GM19455 (cell line): ENCODE results near the gene THSD7A.

Experiments
- ATAC-seq: cut with Tn5 transposase; IDR thresholded peaks from one replicate; pipeline ENCODE4 v1.9.1; 2021; ENCODE audit not compliant: unreplicated experiment

The THSD7A gene

DNA sequence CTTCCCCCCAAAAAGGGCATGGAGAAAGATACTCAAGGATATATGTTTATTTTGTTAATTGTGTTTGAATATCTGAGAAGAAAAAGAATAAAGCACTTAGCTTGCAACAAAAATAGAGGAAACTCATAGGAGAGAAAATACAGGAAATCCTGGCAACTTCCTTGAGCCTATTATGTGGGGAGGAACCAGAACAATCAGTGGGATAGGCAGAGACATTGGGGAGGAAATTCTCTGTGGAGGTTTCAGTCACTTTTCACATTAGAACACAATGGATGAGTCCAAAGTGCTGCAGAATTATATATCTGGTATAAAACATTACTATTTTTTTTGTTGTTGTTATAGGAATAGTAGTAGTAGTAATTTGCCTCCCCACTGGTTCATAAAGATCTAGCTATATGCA is 240.1 kb downstream of the THSD7A start:
- no peak for ATAC-seq

DNA sequence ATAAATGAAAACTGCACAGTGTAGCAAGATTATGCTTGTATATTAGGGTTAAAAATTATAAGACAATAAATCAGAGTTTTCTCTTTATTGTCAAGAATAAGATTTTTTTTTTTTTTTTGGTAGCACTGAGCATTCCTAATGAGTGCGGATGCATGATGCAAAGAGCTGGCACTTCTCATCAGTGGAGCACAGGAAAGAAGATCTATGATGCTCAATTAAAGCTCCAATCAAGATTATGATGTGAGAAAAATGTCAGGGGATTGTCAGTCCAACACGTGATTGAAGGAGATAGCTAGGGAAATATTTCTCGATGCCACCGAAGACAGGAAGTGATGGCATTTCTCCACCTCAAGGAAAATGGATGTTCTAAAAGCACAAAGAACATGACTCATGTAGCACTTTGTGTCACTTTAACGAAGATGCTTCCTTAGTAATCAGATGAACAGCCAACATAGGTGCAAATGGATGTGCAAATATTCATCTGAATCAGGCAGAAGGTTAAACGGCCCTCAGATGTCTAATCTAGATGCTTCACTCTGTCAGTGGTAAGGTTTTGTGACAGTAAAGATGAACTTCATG is 240.9 kb downstream of the THSD7A start:
- no peak for ATAC-seq

DNA sequence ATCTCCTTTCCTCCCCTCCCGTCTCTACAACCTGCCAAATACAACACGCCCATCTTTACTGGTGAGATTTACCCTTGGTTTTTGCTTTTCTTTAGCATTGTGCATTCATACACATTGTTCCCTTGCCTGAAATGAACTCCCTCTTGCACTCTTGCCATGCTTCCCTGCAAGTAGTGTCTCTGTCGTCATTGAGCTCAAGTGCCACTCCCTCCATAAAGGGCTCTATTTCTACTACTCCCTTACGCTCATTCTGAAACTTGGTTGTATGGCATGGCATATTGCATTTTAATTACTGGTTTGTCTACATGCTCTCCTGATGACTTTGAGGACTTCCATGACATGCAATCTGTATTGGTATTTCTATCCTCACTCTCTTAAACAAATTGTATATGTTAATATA is 242.7 kb downstream of the THSD7A start:
- no peak for ATAC-seq

DNA sequence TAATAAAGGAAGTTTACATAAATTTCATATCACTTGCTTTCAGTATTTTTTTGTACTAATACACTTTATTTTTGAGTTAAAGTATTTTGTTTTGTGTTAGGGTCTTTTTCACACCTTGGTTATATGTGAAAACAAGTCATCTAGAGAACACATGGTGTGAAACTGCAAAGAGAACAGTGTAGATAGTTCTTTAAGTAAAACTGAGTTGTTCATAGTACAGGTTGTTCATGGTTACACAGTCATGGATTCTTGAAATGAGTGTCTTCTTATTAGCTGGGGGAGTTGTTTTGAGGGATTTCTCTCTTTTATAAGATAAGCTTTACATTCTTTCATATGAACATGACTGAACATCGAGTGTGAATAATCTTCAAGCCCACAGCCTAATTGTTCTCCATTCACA is 244.2 kb downstream of the THSD7A start:
- no peak for ATAC-seq

DNA sequence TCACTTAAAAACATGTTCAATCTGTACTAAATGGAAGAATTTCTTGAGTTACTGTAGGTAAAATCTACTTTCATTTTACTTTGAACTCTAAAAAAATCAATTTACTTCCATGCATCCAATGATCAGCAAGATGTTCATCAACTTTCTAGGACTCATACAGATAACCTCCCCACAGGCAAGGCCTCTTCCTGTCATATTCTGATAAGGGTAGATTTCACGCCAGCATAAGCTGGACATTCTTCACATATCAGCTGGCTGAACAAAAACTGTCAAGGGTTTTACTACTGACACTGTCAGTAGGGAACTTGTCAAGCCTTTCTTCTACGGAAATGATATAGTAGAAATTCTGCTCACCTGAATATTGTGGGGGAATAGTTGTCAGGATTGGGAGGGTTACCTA is 244.9 kb downstream of the THSD7A start:
- no peak for ATAC-seq

DNA sequence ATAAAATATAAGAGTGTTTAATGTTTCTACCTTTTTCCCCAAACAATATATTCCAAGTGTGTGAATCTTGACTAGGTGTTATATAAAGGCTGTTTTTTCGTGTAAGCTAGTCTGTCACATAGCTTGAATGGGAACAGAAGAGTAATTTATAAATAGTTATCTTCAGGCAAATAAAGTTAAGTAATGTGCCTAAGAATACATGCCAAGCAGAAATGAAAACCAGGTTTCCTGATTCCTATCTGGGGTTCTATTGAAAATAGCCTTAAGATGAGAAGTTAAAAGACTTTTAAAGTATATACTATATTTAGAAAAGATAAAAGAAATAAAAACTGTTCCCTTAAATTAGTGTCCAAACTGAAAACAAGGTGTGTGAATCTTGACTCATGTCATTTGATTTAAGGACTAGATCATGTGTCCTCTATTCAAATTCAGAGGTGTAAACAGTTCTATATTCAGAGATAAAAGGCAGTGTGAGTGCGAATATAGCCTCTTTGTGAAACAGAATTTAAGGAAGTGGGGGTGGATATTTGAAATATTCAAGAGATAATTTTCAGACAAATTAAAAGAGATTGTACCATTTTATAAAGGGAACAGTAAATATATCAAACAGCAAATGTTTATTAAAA is 247.5 kb downstream of the THSD7A start:
- ATAC-seq = no peak

DNA sequence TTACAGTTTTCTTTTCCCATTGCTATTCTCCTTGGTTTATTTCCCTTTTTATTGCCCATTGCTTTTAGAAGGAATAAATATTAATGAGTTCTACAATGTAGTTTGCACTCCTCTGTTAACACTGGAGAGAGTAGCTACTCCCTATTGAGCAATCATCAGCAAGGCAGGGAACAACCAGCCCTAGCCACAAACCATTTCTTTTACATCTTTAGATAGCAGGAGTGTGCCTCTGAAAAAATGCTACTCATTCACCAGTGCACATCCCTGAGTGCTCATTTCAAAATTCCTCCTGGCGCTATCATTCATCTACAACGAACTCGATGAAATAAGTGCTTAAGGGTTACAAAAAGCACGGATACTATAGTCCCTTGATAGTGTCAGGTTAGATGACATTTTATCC is 252.9 kb downstream of the THSD7A start:
- ATAC-seq = no peak

DNA sequence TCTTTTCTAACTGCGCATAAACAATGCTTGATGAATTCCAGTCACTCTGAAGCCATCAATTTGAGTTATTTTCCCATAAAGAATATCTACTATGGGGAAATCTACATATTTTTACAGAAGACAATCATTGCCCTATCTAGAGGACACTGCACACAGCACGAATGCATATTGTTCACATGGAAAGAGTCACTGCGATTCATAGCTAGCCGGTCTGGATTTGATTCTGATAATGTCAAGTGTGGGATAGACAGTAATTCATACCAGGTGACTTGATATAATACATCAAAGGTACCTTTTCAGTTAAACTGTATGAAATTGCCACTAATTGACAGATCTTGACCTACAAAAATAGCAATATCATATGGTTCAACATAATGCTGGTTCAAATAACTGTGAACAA is 255.7 kb downstream of the THSD7A start:
- ATAC-seq = no peak

DNA sequence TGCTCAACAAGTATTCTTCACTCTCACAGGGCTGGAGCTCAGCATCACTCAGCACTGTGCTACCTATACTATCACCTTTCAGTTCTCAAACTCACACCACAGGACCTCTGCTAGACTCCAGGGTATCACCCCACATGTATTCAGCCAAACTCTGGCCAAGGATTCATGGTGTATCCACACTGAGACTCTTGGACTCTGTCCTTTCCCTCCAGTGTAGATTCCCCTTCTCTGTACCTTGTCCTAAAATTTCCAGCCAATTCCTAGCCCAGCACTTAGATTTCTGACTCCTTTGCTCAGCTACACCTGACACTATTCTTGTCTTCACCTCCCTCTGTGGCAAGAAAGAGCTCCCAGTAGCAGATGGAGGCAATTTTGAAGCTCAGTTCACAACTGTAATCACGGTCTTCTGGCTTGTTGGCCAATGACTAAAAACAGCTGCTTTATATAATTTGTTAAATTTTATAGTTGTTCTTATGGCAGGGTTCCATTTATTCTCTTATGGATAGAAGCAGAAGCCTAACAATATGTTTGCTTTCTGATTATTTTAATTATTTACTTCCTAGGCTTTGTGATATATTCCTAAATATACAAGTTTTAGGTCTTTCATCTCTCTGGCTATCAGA is 258.8 kb downstream of the THSD7A start:
- ATAC-seq = no peak

DNA sequence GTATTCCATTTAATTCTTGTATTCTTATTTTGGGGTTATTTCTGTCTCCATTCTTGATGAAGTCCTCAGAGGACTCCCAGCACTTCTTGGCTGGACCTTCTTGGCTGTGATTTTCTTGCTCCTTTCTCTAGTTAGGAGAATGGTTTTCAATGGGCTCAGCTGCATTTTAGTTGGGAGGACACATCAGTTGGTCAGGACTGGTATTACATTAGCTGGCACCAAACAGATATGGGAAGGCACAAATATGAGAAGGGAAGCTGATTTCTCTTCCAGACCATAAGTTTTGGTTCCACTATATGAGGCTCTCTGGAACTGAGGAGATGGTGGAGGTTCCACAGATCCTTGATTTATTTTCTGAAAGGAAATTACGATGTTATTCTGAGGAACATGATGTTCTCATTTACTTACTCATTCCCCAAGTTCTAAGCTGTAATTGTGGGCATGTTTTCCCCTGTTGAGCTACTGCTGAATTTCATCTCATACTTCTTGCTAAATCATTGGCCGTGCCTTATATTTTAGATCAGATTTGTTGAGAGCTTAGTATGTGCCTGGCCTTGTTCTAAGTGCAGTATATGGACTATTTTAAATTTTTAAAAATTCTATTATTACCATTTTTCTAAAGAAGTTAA is 261.0 kb downstream of the THSD7A start:
- no peak for ATAC-seq

DNA sequence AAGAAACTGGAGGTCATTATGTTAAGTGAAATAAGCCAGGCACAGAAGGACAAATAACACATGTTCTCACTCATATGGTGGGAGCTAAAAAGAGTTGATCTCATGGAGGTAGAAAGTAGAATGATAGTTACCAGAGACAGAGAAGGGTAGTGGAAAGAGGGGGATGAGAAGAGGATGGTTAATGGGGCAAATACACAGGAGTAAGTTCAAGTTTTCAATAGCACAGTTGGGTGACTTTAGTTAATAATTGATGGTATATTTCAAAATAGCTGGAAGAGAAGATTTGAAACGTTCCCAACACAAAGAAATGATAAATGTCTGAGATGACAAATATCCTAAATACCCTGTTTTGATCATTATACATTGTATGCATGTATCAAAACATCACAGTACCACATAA is 261.8 kb downstream of the THSD7A start:
- no peak for ATAC-seq

DNA sequence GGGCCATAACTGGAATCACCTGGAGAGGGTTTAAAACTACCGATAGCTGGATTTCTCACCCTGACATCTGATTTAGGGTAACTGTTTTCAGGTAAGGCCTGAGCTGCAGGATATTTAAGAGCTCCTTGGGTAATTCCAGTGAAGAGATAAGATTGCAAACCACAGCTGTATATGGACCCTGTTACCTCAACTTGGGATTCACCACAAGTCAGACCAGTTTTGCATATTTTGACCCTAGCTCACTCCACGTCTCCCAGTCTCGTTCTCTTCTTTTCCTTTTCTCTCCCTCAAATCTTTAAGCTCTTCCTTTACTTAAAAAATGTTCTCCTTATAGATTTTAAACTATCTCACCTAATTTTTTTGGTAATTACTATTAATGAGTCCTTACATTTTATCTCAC is 264.4 kb downstream of the THSD7A start:
- no peak for ATAC-seq

DNA sequence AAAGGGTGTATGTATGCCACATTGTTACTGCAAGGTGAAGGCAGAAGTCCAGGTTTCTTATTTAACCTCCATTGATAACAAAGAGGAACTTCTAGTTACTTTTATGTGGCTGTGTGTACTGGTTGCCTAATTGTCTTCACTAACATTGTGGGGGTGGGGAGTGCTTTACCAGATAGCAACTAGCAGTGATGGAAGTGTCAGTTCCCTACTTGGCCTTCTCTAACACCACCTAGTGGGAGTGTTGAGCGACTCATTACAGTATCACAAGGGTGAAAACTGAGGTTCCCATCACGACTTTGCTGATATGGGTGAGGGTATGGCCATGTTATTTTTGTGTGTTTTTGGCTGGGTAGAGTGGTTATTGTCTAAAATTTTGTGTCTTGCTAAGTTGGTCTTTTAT is 274.4 kb downstream of the THSD7A start:
- ATAC-seq = peak; percentile 89

DNA sequence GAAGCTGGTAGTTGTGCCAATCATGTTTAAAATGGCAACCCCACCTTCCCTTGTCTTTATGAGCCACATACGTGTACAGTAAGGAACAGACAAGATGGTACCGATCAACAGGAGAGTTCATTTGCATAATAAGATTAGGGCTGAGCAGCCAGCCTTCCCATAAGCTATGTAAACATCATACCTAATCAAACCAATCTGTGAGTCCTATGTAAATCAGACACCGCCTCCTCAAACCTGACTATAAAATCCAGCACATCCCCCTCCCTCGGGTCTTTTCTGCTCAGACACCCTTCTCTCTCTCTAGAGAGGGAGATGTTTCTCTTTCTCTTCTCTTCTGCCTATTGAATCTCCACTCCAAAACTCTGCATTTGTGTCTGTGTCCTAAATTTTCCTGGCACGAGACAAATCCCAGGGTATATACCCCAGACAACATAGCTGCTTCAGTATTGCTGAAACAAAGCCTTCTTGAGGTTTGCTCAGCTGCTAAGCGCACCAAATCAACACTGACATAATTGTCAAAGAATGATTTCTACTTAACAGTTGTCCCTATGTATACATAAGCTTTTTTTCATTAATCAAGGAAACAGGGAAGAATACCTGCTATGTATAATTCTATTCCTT is 279.2 kb downstream of the THSD7A start:
- ATAC-seq = no peak

DNA sequence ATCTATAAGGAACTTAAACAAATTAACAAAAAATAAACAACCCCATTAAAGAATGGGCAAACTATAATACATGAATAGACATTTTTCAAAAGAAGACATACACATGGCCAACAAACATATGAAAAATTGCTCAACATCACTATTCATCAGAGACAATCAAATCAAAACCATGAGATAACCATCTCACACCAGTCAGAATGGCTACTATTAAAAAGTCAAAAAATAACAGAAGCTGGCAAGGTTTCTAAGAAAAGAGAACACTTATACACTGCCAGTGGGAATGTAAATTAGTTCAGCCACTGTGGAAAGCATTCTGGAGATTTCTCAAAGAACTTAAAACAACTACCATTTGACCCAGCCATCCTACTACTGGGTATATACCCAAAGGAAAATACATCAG is 280.5 kb downstream of the THSD7A start:
- no peak for ATAC-seq

DNA sequence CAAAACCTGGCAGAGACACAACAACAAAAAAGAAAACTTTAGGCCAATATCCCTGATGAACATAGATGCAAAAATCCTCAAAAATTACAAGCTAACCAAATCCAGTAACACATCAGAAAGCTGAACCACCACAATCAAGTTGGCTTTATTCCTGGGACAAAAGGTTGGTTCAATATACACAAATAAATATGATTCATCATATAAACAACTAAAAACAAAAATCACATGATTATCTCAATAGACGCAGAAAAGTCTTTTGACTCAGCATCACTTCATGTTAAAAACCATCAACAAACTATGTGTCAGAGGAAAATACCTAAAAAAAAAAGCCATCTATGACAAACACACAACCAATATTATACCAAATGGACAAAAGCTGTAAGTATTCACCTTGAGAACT is 283.5 kb downstream of the THSD7A start:
- no peak for ATAC-seq

DNA sequence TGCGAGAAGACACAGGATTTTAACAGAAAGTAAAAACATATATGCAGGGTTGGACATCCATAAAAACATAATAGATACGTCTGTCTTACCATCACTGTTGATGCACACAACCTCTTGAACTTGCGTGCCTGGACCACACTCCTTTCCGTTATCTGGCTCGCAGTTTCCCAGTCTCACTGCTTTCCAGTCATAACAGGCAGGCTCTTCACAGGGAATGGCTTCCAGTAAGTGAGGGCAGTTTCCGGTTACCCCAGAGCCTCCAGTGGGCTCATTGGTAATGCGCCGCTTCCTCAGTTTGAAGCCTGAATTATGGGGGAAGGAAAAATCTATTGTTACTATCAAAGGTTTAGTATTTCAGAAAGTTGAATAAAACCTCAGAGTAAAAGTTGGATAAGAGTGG is 290.7 kb downstream of the THSD7A start:
- no peak for ATAC-seq

DNA sequence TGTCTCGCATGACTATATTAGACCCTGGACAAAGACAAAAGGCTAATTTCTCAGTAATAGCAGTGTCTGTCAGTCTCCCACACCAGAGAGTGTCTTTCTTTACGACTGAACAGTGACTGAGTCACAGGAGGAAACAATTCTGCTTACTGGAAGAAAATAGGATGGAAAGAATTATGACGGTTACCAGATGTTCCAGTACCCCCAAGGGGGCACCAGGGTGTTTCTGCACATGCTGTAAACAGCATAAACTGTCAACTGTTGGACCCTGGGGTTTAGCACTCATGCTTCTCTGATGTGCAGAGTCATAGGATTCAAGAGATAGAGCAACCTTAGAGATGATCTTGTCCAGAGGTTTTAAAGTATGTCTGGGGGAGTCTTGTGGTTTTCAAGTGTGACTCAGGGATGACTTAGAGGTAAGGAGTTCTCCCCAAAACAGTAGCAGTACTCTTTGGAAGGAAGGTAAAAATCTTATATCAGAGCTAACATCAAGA is 291.7 kb downstream of the THSD7A start:
- no peak for ATAC-seq

DNA sequence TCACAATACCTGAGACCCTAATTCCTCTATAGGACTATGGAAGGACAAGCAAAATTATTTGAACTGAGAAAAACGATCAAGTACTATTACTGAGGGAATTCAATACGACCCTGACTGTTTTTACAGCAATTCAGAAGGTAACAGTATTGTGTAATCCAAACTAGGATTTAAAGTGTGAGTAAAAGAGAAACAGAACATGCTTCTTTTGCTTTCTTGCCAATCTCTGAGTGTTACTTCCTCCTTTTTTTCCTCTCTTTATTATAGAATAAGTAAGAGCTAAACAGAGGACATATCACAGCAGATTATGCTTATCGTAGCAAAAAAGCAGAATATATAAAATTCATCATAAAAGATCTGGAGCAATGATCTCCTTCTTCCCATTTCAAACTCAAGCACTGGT is 292.1 kb downstream of the THSD7A start:
- ATAC-seq = no peak

DNA sequence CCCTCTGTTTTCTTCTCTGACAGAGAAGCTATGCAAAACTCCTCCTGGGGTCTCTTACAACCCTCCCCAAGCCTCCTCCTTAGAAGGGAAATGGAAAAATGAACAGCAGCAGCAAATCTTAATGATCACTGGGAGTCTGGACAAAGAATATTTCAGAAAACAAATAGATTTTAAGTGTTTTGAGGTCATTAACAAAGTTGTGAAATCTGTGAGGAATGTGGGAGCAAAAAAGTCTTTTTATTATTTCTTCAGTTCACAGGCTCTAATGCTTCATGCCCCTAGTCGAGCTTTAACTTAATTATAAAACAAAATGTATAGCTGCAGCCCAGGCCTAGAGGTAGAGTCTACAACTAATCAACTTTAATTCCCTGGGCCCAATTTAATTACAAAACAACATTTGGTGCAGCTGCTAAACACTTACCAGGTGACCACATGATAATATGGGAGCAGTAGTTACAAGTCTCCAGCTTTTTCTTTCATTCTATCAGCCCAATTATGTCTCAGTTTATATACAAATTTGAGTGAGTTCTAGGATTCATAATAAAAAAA is 293.2 kb downstream of the THSD7A start:
- ATAC-seq = no peak

DNA sequence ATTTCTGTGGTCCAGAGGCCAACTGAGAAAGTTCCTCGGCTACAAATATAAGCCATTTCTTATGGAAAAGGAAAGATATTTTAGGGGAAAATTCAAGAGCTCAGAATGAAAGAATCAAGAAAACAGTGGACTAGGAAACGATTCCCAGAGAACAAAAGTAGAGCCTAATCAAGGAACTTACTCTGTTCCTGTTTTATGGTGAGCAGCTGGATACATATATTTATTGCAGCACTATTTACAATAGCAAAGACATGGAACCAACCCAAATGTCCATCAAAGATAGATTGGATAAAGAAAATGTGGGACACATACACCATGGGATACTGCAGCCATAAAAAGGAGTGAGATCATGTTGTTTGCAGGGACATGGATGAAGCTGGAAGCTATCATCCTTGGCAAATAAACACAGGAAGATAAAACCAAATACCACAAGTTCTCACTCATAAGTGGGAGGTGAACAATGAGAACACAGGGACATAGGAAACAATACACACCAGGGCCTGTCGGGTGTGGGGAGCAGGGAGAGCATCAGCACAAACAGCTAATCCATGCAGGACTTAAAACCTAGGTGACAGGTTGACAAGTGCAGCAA is 298.7 kb downstream of the THSD7A start:
- no peak for ATAC-seq
